ENCODE measurements around the gene MS4A3. TPM values are rescaled to one million over a fixed set of nuclear protein-coding genes. Genes with fewer than 3 reads are reported as not detected.

The MS4A3 gene
- total RNA-seq, 4 donors from 2014 or later, result not detected

DNA sequence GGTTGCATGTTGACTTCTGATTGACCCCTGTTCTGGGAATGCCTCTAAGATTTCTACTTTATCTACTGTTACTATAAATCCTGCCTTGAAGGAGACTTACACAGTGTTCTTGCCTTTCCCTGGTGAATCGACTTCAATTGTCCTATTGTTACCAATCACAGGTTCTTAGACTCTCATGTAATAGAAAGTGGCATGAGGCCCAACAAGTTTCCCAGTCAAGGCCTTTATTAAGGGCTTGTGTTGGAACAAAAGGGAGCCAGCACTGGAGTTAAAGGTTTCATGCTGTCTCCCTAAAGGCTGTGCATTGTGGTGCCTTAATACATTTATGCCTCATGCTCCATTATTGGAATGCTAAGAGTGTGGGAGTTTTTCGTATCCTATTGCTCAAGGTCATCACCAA, 55.3 kb downstream of the MS4A3 start:
- TF ChIP-seq EP300 (IDR thresholded peaks at IDR 0.05) (no peak), POLR2AphosphoS5 (IDR thresholded peaks at IDR 0.05) (no peak), POLR2A (IDR thresholded peaks at IDR 0.05; ENCODE audit: low read depth) (no peak)
- TF ChIP-seq, protein P1, sequence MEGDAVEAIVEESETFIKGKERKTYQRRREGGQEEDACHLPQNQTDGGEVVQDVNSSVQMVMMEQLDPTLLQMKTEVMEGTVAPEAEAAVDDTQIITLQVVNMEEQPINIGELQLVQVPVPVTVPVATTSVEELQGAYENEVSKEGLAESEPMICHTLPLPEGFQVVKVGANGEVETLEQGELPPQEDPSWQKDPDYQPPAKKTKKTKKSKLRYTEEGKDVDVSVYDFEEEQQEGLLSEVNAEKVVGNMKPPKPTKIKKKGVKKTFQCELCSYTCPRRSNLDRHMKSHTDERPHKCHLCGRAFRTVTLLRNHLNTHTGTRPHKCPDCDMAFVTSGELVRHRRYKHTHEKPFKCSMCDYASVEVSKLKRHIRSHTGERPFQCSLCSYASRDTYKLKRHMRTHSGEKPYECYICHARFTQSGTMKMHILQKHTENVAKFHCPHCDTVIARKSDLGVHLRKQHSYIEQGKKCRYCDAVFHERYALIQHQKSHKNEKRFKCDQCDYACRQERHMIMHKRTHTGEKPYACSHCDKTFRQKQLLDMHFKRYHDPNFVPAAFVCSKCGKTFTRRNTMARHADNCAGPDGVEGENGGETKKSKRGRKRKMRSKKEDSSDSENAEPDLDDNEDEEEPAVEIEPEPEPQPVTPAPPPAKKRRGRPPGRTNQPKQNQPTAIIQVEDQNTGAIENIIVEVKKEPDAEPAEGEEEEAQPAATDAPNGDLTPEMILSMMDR (IDR thresholded peaks at IDR 0.05), result no peak
- H3K36me3 ChIP-seq, result no peaks in the 10 kb centered on the region
- no peaks in the 10 kb centered on the region for H3K4me1 ChIP-seq
- H3K4me3 ChIP-seq, result no peak overlapping the region
- H3K27me3 ChIP-seq, result no peaks in the 10 kb centered on the region
- 81% methylated on average over 2 of the region's 2 CpGs for WGBS
- no peak overlapping the region for H3K27ac ChIP-seq (replicated peaks in 1 of 4)
- H3K9me3 ChIP-seq, result no peaks in the 10 kb centered on the region
- intact Hi-C loops (cut with DNase I), result no loop called here
- no peak for DNase-seq (ENCODE audit: extremely low spot score)

DNA sequence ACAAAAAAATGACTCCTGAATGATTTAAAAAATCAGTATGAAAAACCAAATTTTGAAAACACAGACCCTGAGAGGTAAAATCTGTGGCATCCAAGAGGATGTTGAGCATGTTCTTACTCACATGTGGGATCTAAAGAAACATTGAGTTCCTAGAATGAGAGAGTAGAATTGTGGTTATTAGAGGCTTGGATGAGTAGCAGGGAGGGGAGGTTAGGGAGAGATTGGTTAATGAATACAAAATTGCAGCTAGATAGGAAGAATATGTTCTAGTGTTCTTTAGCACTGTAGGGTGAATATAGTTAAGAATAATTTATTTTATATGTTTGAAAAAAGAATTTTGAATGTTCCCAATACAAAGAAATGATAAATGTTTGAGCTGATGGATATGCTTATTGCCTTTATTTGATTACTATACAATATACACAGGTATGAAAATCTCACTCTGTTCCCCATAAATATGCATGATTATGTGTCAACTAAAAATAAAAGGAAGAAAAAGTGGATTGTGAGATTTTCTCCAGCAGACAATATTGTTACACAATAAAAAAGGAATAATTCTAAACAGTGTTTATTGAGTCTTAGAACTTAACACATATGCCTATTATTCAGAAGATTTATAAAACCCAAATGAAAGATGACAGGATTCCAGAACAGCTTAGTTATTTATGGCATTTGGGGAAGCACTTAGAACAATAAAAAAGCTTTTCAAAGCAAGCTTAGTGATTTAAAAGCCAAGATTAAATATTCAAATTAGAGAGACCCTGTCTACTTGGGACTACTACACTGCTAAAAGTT, 60.7 kb downstream of the MS4A3 start:
- no peaks in the 10 kb centered on the region for H3K27me3 ChIP-seq
- H3K9me3 ChIP-seq, result no peaks in the 10 kb centered on the region
- H3K4me3 ChIP-seq, result no peak overlapping the region
- H3K27ac ChIP-seq (replicated peaks in 1 of 4), result no peak overlapping the region
- TF ChIP-seq, protein P1 (IDR thresholded peaks at IDR 0.05), result no peak
- TF ChIP-seq POLR2A (IDR thresholded peaks at IDR 0.05; ENCODE audit: low read depth) (no peak), POLR2AphosphoS5 (IDR thresholded peaks at IDR 0.05) (no peak), EP300 (IDR thresholded peaks at IDR 0.05) (no peak)
- intact Hi-C loops (cut with DNase I), result no loop called here
- DNase-seq (ENCODE audit: extremely low spot score), result no peak
- no peaks in the 10 kb centered on the region for H3K36me3 ChIP-seq
- H3K4me1 ChIP-seq, result no peaks in the 10 kb centered on the region

DNA sequence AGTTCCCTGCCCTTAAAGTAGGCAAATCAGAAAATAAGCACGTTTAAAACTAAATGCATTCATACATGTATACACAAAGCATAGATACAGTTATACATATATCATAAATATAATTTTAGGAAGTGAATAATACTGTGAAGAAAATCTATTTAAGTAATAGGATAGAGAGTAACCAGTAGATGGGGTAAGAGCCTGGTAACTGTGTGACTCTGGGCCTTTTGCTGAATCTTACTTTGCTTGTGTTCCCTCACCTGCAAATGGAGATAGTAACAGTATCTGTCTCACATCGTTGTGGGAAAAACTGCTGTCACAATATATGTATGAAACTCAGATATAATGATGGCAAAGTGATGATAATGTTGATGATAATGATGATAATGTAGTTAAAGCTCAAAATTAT, 61.9 kb downstream of the MS4A3 start:
- H3K4me3 ChIP-seq, result no peak overlapping the region
- intact Hi-C loops (cut with DNase I), result no loop called here
- H3K36me3 ChIP-seq, result no peaks in the 10 kb centered on the region
- H3K27me3 ChIP-seq, result no peaks in the 10 kb centered on the region
- WGBS, result 73% methylated on average over 2 of the region's 2 CpGs
- H3K4me1 ChIP-seq, result no peaks in the 10 kb centered on the region
- DNase-seq (ENCODE audit: extremely low spot score), result no peak
- H3K9me3 ChIP-seq, result no peaks in the 10 kb centered on the region
- TF ChIP-seq POLR2A (IDR thresholded peaks at IDR 0.05; ENCODE audit: low read depth) (no peak), POLR2AphosphoS5 (IDR thresholded peaks at IDR 0.05) (no peak), EP300 (IDR thresholded peaks at IDR 0.05) (no peak)
- TF ChIP-seq, protein P1 (IDR thresholded peaks at IDR 0.05), result no peak
- H3K27ac ChIP-seq (replicated peaks in 1 of 4), result no peak overlapping the region

DNA sequence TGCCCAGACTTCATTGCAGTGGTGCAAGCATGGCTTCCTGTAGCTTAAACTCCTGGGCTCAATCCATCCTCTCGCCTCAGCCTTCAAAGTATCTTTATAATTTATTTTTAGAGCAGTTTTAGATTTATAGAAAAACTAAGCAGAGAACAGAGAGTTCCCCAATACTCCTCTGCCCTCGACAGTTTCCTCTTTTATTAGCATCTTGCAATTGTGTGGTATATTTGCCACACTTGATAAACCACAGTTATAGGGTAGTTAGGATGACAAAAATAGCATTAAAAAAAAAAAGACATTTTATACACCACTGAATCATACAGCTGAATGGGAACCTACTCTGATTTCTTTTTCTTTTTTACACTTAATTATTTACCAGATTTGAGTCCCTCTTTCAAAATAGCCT, 63.2 kb downstream of the MS4A3 start:
- intact Hi-C loops (cut with DNase I), result no loop called here

More for the DNA sequence above, 63.2 kb downstream of the MS4A3 start:
- Histone ChIP-seq H3K4me1 (no peaks in the 10 kb centered on the region), H3K27ac (replicated peaks in 1 of 4) (no peak overlapping the region), H3K9me3 (no peaks in the 10 kb centered on the region), H3K4me3 (no peak overlapping the region), H3K36me3 (no peaks in the 10 kb centered on the region), H3K27me3 (no peaks in the 10 kb centered on the region)
- DNase-seq (ENCODE audit: extremely low spot score), result no peak
- WGBS, result 63% methylated on average over 2 of the region's 2 CpGs
- TF ChIP-seq EP300 (IDR thresholded peaks at IDR 0.05), result no peak
- TF ChIP-seq POLR2AphosphoS5 (IDR thresholded peaks at IDR 0.05), result no peak
- TF ChIP-seq, protein P1 (IDR thresholded peaks at IDR 0.05), result no peak
- no peak for TF ChIP-seq POLR2A (IDR thresholded peaks at IDR 0.05; ENCODE audit: low read depth)

Other genes with a start within 250 kb of the MS4A3 start
- 10 to 100 TPM; 47.9 to 58.6 (median 52.1) TPM for gene MRPL16, start 245.9 kb upstream of the MS4A3 start, total RNA-seq
- gene CBLIF, start 211.2 kb upstream of the MS4A3 start, total RNA-seq, result not detected
- gene TCN1, start 190.2 kb upstream of the MS4A3 start, total RNA-seq, result under 1 TPM in 1 of 4 donors, not detected in 3; 0.66 TPM
- not detected for gene OOSP3, start 177.9 kb upstream of the MS4A3 start, total RNA-seq
- not detected for gene OOSP1, start 118.2 kb upstream of the MS4A3 start, total RNA-seq
- gene OOSP4A, start 92.6 kb upstream of the MS4A3 start, total RNA-seq, result not detected
- gene OOSP4B, start 39.5 kb upstream of the MS4A3 start, total RNA-seq, result not detected
- not detected for gene OOSP2, start 16.3 kb upstream of the MS4A3 start, total RNA-seq
- gene MS4A2, start 32.0 kb downstream of the MS4A3 start, total RNA-seq, result 1 to 10 TPM in 3 of 4 donors, under 1 TPM in 1; 0.32 to 6.0 (median 2.6) TPM
- gene MS4A6A, start 126.4 kb downstream of the MS4A3 start, total RNA-seq, result 100 to 1,000 TPM in 1 of 4 donors, 10 to 100 TPM in 3; 47.4 to 143 (median 58.3) TPM
- gene MS4A4E, start 186.5 kb downstream of the MS4A3 start, total RNA-seq, result 1 to 10 TPM in 3 of 4 donors, under 1 TPM in 1; 0.91 to 7.9 (median 2.8) TPM
- gene MS4A4A, start 224.0 kb downstream of the MS4A3 start, total RNA-seq, result 10 to 100 TPM; 12.3 to 64.6 (median 19.3) TPM